Measurements from ENCODE around the gene TSC22D1. TPM values are rescaled to one million over a fixed set of nuclear protein-coding genes. Genes with fewer than 3 reads are reported as not detected.

TSC22D1 gene
- total and polyA plus RNA-seq, 4 donors = 21.0 to 43.5 (median 37.0) TPM

- no peak for TF ChIP-seq SP1 (IDR thresholded peaks at IDR 0.05)
- no peak for TF ChIP-seq ATF3 (IDR thresholded peaks at IDR 0.05)
Observed at GRCh38 chr13:44542361-44542760, 33.8 kb downstream of the TSC22D1 start (continued).

GRCh38 chr13:44541601-44542000 lies 34.5 kb downstream of the TSC22D1 start:
- Histone ChIP-seq H3K9ac (ENCODE audit: low read depth in 1 of 2, low read length in 2 of 2) (no peak overlapping the region), H3K4me1 (ENCODE audit: control insufficient read depth in 4 of 4, insufficient read depth in 4 of 4, low read length in 3 of 4) (no peaks in the 10 kb centered on the region), H3K9me3 (ENCODE audit: control insufficient read depth in 4 of 4, low read length in 3 of 4) (no peaks in the 10 kb centered on the region), H3K36me3 (ENCODE audit: control insufficient read depth in 4 of 4, insufficient read depth in 3 of 4, low read depth in 1 of 4, low read length in 3 of 4) (no peaks in the 10 kb centered on the region), H3K27me3 (ENCODE audit: control insufficient read depth in 4 of 4, insufficient read depth in 4 of 4, low read length in 3 of 4) (no peaks in the 10 kb centered on the region), H3K4me3 (ENCODE audit: low read depth in 1 of 3, low read length in 3 of 3) (no peak overlapping the region), H3K27ac (ENCODE audit: low read depth in 1 of 2, low read length in 2 of 2) (no peak overlapping the region)
- TF ChIP-seq NR2F2 (IDR thresholded peaks at IDR 0.05) (no peak), ATF3 (IDR thresholded peaks at IDR 0.05) (no peak), GABPA (IDR thresholded peaks at IDR 0.05 in 1 of 2, conservative IDR thresholded peaks at IDR 0.05 in 1 of 2) (no peak), RAD21 (IDR thresholded peaks at IDR 0.05) (no peak), SP1 (IDR thresholded peaks at IDR 0.05) (no peak), HNF4G (IDR thresholded peaks at IDR 0.05) (no peak), FOXA2 (IDR thresholded peaks at IDR 0.05) (no peak), TAF1 (conservative IDR thresholded peaks at IDR 0.05) (no peak), YY1 (IDR thresholded peaks at IDR 0.05) (no peak), HNF4A (conservative IDR thresholded peaks at IDR 0.05) (no peak), EGR1 (IDR thresholded peaks at IDR 0.05; ENCODE audit: low read depth in 2 of 2) (no peak), FOXA1 (IDR thresholded peaks at IDR 0.05) (no peak)
- TF ChIP-seq, protein P1, sequence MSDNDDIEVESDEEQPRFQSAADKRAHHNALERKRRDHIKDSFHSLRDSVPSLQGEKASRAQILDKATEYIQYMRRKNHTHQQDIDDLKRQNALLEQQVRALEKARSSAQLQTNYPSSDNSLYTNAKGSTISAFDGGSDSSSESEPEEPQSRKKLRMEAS (IDR thresholded peaks at IDR 0.05) = no peak
- TF ChIP-seq, protein P2, sequence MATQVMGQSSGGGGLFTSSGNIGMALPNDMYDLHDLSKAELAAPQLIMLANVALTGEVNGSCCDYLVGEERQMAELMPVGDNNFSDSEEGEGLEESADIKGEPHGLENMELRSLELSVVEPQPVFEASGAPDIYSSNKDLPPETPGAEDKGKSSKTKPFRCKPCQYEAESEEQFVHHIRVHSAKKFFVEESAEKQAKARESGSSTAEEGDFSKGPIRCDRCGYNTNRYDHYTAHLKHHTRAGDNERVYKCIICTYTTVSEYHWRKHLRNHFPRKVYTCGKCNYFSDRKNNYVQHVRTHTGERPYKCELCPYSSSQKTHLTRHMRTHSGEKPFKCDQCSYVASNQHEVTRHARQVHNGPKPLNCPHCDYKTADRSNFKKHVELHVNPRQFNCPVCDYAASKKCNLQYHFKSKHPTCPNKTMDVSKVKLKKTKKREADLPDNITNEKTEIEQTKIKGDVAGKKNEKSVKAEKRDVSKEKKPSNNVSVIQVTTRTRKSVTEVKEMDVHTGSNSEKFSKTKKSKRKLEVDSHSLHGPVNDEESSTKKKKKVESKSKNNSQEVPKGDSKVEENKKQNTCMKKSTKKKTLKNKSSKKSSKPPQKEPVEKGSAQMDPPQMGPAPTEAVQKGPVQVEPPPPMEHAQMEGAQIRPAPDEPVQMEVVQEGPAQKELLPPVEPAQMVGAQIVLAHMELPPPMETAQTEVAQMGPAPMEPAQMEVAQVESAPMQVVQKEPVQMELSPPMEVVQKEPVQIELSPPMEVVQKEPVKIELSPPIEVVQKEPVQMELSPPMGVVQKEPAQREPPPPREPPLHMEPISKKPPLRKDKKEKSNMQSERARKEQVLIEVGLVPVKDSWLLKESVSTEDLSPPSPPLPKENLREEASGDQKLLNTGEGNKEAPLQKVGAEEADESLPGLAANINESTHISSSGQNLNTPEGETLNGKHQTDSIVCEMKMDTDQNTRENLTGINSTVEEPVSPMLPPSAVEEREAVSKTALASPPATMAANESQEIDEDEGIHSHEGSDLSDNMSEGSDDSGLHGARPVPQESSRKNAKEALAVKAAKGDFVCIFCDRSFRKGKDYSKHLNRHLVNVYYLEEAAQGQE (IDR thresholded peaks at IDR 0.05) = no peak
- TF ChIP-seq, protein P3, sequence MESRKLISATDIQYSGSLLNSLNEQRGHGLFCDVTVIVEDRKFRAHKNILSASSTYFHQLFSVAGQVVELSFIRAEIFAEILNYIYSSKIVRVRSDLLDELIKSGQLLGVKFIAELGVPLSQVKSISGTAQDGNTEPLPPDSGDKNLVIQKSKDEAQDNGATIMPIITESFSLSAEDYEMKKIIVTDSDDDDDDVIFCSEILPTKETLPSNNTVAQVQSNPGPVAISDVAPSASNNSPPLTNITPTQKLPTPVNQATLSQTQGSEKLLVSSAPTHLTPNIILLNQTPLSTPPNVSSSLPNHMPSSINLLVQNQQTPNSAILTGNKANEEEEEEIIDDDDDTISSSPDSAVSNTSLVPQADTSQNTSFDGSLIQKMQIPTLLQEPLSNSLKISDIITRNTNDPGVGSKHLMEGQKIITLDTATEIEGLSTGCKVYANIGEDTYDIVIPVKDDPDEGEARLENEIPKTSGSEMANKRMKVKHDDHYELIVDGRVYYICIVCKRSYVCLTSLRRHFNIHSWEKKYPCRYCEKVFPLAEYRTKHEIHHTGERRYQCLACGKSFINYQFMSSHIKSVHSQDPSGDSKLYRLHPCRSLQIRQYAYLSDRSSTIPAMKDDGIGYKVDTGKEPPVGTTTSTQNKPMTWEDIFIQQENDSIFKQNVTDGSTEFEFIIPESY (IDR thresholded peaks at IDR 0.05) = no peak
- no peak for DNase-seq (ENCODE audit: low spot score)
- WGBS = 82% methylated on average over 1 of the region's 1 CpG
